Activated T-cell treated with anti-CD3 and anti-CD28 coated beads, Interleukin-2, amount 50 U/mL, for 4 hours (primary cell): ENCODE measurements around the gene ENO3. TPM values are rescaled to one million over a fixed set of nuclear protein-coding genes. Genes with fewer than 3 reads are reported as not detected.

ENCODE experiments used
- ATAC-seq, 2 donors: fragments of 200-7000 bp; cut with Tn5 transposase; one replicate each; pipeline ENCODE4 v1.10.0; 2021
- DNase-seq: peaks from one replicate; pipeline ENCODE4 v3.0.0-alpha.2; 2020
- H3K27me3 Mint-ChIP-seq: one replicate; pipeline ENCODE4 v1.8.0; 2021; ENCODE audit warnings: low read depth, mixed read lengths
- H3K36me3 Mint-ChIP-seq: one replicate; pipeline ENCODE4 v1.8.0; 2022; ENCODE audit warnings: mixed read lengths; ENCODE audit not compliant: insufficient read depth
- H3K4me1 Mint-ChIP-seq: one replicate; pipeline ENCODE4 v1.8.0; 2021; ENCODE audit warnings: low read depth, mixed read lengths
- H3K4me3 Mint-ChIP-seq: one replicate; pipeline ENCODE4 v1.8.0; 2021; ENCODE audit warnings: mild to moderate bottlenecking, moderate library complexity, mixed read lengths
- H3K9me3 Mint-ChIP-seq: one replicate; pipeline ENCODE4 v1.8.0; 2021; ENCODE audit warnings: mixed read lengths
- total RNA-seq, 3 donors: library from RNA; stranded (reverse); gene quantifications; one replicate each; pipeline ENCODE4 v1.2.1, GENCODE V29; 2021

The ENO3 gene
- total RNA-seq, 3 donors from 2014 or later, result 25.8 to 26.9 (median 26.0) TPM

DNA sequence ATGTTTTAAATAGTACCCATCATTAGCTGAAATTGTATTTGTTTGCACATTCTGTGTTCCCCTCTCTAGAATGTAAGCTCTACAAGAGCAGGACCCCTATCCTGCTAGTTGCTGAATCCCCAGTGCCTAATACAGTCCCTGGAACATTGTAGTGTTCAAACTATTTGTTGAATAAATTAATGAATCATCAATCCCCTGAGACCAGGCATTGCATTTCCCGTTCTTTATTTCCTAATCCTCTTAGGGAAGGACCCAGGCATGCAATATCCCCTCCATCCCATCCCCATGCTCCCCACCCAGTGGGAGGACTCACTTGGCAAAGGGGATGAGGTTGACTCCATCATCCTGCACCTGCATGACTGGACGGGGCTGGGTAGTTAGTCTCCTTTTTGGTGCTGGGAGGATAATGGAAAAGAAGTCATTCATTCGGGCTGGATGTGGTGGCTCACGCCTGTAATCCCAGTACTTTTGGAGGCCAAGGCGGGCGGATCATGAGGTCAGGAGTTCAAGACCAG is 43.2 kb downstream of the ENO3 start:
- ATAC-seq, result no peak
- Mint-ChIP-seq H3K4me1 (peaks cover 27% of the 10 kb centered on the region), H3K27me3 (no peaks in the 10 kb centered on the region), H3K9me3 (no peaks in the 10 kb centered on the region), H3K4me3 (no peak overlapping the region), H3K36me3 (peaks cover 4% of the 10 kb centered on the region)
- DNase-seq, result no peak

DNA sequence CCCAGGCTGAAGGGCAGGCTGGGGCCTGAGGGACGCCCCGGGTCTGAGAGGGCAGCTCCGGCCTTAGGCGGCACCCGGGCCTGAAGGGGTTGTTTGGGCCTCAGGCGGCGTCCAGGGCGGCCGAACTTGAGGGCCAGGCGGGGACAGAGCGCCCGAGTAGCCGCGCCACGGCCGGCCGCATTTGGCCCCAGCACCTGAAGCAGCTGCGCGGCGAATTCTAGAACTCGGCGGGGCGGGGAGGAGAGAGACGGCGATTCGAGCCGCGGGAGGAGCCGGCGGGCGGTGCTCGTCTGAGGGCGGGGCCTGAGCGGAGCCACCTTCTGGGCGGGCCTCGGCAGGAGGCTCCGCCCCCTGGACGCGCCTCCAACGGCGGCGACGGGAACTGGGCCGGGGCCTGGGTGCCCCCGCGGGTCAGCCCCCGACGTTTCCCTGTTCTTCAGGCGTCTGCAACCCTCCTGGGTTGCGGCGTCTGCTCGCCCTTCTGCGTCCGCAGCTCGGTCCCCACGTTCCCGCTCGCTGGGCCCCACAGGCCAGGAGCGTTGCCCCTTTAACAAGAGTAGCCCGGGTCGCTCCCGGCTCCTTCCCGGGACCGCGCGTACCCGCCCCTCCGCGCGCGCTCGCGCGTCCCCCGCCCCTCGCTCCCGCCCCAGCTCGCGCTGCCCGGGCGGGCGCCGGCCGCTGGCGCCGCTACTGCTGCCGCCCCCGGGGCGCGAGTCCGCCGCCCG is 46.5 kb downstream of the ENO3 start, which contains the start of the genes INCA1 and KIF1C:
Gene INCA1, minus strand, starts transcription at position 221 of the 725 bp plus-strand sequence. CDS start 3,085 bp downstream, outside the sequence.
Gene KIF1C, plus strand, starts transcription at position 649 of the 725 bp plus-strand sequence. CDS start 2,297 bp downstream, outside the sequence.
- DNase-seq, result peak; percentile 88

DNA sequence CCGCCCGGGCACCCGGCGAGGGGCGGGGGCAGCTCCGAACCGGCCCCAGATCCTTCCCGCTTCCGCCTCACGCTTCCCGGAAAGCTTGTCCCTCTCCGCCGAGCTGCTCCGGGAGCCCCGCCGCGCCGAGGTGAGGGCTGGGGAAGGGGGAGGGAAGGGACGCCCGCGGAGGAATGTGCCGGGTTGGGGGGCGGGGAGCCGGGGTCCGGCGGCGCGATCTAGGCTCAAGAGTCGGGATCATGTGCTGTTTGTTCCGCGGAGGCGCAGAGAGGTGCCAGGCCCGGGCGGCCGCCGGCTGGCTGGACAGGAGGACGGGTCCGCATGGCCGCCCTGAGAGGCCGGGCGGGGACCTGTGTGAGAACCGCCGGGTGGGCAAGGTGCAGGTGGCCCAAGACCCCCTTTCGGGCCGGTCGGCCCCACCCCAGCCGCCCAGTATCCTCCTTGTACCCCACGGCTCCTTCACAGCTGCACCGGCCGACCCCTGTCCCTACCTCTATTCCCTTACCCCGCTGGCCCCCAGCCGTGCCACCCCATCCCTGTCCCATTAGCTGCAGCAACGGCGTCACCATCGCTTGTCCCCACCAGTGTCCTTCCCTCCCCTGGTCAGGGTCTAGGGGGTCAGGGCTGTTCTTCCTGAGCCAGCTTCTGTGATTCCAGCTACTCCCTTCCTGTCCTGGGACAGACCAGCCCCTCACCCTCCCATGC is 47.3 kb downstream of the ENO3 start:
- DNase-seq, result no peak
- Mint-ChIP-seq H3K4me3 (peak overlapping the region; percentile 84), H3K9me3 (no peaks in the 10 kb centered on the region), H3K36me3 (peaks cover 10% of the 10 kb centered on the region), H3K27me3 (no peaks in the 10 kb centered on the region), H3K4me1 (peaks cover 25% of the 10 kb centered on the region)
- ATAC-seq, result peak in 1 of 2 donors; percentile 31

More for the DNA sequence above, 46.5 kb downstream of the ENO3 start, which contains the start of the genes INCA1 and KIF1C:
- peak; percentile 95 for ATAC-seq
- H3K36me3 Mint-ChIP-seq, result peaks cover 10% of the 10 kb centered on the region
- H3K9me3 Mint-ChIP-seq, result no peaks in the 10 kb centered on the region
- peak within 1 kb of the TSS; percentile 84 for H3K4me3 Mint-ChIP-seq
- H3K4me1 Mint-ChIP-seq, result peaks cover 25% of the 10 kb centered on the region
- no peaks in the 10 kb centered on the region for H3K27me3 Mint-ChIP-seq

DNA sequence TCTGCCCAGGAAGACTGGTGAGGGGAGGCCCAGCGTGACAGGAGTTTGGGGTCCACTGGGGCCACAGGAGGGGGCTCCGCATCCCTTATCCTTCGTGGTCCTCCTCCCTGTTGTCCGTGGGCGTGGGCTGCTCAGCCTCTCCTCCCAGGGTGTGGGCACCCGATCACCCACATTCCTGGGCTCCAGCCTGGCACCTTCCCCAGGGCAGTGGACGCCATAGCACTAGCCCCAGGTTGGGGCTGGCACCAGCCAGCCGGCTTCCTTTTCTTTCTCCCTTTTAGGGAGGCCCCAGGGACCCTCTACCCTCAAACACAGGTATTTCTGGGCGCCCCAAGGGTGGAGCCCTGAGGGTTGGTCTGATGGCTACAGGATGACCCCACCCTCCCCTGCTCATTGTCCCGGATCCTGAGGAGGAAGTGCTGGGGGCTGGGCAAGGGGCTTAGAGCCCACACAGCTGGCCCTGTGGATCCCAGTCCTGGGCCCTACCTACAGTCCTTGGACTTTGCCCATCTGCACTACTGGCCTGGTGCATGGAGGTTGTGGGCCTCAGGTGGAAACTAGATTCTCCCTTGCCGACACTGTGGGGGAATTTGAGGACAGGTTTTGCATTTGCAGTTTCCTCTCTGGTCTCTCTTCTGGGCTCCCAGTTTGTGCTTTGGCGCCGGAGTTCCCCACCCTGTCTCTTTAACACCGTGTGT is 48.0 kb downstream of the ENO3 start:
- DNase-seq, result no peak
- H3K4me1 Mint-ChIP-seq, result peaks cover 25% of the 10 kb centered on the region
- H3K36me3 Mint-ChIP-seq, result peaks cover 13% of the 10 kb centered on the region
- no peaks in the 10 kb centered on the region for H3K27me3 Mint-ChIP-seq
- peak overlapping the region; percentile 84 for H3K4me3 Mint-ChIP-seq
- no peaks in the 10 kb centered on the region for H3K9me3 Mint-ChIP-seq
- no peak for ATAC-seq

DNA sequence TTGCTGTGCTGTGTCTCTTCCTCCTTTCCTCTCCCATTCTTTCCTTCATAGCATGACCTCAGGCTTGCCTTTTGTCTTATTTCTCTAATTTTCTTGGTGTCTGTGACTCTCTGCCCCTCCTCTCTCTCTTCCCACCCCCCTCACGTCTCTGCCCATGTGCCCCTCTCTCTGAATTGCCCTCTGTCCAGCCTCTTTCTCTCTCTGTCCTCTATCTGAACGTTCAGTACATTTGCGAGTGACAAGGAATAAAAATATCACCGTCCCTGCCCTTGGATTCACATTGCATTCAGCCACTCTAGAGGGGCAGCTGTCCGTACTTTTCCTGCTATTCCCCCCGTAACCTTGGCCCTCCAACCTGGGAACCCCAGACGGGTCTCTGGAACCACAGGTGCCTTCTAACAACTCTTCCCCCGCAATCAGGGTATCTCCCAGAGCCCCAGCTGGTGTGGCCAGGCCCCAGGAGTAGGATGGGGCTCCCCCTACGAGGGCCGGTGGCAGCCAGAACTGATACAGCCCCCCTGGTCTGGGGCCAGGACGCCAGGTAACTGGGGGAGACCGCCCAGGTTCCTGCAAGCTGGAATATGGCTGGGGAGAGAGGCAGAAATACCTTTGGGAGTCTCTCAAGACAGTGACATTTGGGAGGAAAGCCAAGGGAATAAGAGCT is 48.6 kb downstream of the ENO3 start:
- Mint-ChIP-seq H3K27me3 (no peaks in the 10 kb centered on the region), H3K4me3 (peak overlapping the region; percentile 84), H3K36me3 (peaks cover 18% of the 10 kb centered on the region), H3K4me1 (peaks cover 25% of the 10 kb centered on the region), H3K9me3 (no peaks in the 10 kb centered on the region)
- DNase-seq (no peak), ATAC-seq (no peak)

DNA sequence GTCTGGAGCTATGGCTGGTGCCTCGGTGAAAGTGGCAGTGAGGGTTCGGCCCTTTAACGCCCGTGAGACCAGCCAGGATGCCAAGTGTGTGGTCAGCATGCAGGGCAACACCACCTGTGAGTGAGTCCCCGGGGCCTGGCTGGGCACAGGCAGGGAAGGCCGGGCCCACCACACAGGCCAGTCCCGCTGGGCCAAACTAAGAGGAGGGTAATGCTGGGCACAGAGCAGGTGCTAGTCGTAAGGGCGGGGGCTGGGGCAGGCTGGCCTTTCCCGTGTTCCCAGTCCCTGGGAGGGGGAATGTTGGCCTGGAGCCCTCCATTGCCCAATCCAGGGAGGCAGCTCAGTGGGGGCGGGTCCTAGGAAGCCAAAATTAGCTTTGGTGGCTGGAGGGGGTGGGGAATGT is 49.3 kb downstream of the ENO3 start:
- DNase-seq, result no peak
- Mint-ChIP-seq H3K36me3 (peaks cover 25% of the 10 kb centered on the region), H3K9me3 (no peaks in the 10 kb centered on the region), H3K4me1 (peaks cover 22% of the 10 kb centered on the region), H3K4me3 (no peak overlapping the region), H3K27me3 (no peaks in the 10 kb centered on the region)
- ATAC-seq, result no peak

DNA sequence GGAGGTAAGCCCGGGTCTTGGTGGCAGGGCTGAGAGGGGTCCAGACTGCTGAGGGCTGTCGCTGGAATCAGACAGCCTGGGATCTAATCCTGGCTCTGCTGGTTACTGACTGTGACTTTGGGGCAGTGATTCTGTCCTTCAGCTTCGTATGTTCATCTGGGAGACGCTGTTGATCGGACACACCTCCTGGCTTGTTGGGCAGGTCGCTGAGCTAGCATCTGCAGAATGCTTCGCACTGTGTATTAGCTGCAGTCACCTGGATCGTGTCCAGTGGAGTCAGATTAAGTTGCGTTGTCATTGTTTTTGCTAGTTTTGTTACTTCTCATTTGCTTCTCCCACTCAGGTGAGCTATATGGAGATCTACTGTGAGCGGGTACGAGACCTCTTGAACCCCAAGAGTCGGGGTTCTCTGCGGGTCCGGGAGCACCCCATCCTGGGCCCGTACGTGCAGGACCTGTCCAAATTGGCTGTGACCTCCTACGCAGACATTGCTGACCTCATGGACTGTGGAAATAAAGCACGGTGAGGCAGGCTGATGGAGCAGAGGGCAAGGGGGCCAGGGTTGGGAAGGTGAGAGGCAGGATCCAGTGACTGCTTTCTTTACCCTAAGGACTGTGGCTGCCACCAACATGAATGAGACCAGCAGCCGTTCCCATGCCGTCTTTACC is 51.3 kb downstream of the ENO3 start:
- H3K4me3 Mint-ChIP-seq, result no peak overlapping the region
- peaks cover 36% of the 10 kb centered on the region for H3K36me3 Mint-ChIP-seq
- ATAC-seq (no peak), DNase-seq (no peak)
- H3K9me3 Mint-ChIP-seq, result no peaks in the 10 kb centered on the region
- H3K27me3 Mint-ChIP-seq, result no peaks in the 10 kb centered on the region
- H3K4me1 Mint-ChIP-seq, result peaks cover 16% of the 10 kb centered on the region

DNA sequence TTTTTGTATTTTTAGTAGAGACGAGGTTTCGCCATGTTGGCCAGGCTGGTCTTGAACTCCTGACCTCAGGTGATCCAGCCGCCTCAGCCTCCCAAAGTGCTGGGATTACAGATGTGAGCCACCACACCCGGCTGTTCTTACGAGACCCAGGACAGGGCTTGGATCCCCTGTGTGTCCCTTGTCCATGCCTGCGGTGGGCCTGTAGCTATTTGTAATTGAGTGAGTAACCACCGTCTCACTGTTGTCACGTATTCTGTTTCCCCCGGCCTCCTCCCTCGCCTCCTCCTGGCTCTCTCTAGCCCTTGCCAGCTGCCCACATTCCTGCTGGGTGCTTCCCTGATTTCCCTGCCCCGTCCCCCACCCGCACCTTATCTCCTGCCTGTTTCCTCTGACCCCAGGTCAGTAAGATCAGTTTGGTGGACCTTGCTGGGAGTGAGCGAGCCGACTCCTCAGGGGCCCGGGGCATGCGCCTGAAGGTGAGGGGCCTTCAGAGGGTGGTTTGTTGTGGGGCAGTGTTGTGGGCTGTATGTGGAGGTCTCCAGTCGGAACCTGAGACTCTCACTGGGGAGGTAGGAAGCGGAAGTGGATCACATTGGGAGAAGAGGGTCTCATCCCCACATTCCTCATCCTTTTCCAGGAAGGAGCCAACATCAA is 52.4 kb downstream of the ENO3 start:
- no peak for ATAC-seq
- no peaks in the 10 kb centered on the region for H3K27me3 Mint-ChIP-seq
- H3K4me1 Mint-ChIP-seq, result peaks cover 16% of the 10 kb centered on the region
- no peaks in the 10 kb centered on the region for H3K9me3 Mint-ChIP-seq
- H3K36me3 Mint-ChIP-seq, result peaks cover 47% of the 10 kb centered on the region
- no peak for DNase-seq
- H3K4me3 Mint-ChIP-seq, result no peak overlapping the region

Other genes starting within 250 kb of the ENO3 start
- gene PELP1, start 247.0 kb upstream of the ENO3 start, total RNA-seq, result 100 to 1,000 TPM; 163 to 189 (median 188) TPM
- gene ARRB2, start 240.5 kb upstream of the ENO3 start, total RNA-seq, result 10 to 100 TPM; 89.7 to 99.4 (median 94.7) TPM
- gene MED11, start 219.7 kb upstream of the ENO3 start, total RNA-seq, result 10 to 100 TPM; 19.6 to 21.6 (median 20.6) TPM
- gene ZMYND15, start 211.3 kb upstream of the ENO3 start, total RNA-seq, result under 1 TPM in 1 of 3 donors, not detected in 2; 0.13 TPM
- gene CXCL16, start 211.2 kb upstream of the ENO3 start, total RNA-seq, result 1 to 10 TPM in 2 of 3 donors, under 1 TPM in 1; 0.76 to 1.5 (median 1.3) TPM
- gene TM4SF5, start 179.2 kb upstream of the ENO3 start, total RNA-seq, result not detected
- gene VMO1, start 164.8 kb upstream of the ENO3 start, total RNA-seq, result under 1 TPM in 1 of 3 donors, not detected in 2; 0.33 TPM
- gene GLTPD2, start 162.2 kb upstream of the ENO3 start, total RNA-seq, result not detected
- gene PSMB6, start 155.0 kb upstream of the ENO3 start, total RNA-seq, result 100 to 1,000 TPM; 283 to 292 (median 291) TPM
- gene PLD2, start 144.0 kb upstream of the ENO3 start, total RNA-seq, result 10 to 100 TPM in 1 of 3 donors, 1 to 10 TPM in 2; 6.5 to 12.6 (median 8.9) TPM
- gene MINK1, start 117.8 kb upstream of the ENO3 start, total RNA-seq, result 10 to 100 TPM; 43.3 to 51.5 (median 45.1) TPM
- 1 to 10 TPM; 1.5 to 3.6 (median 2.7) TPM for gene C17orf107, start 51.6 kb upstream of the ENO3 start, total RNA-seq
- gene CHRNE, start 48.0 kb upstream of the ENO3 start, total RNA-seq, result under 1 TPM; 0.18 to 0.71 (median 0.35) TPM
- gene GP1BA, start 18.8 kb upstream of the ENO3 start, total RNA-seq, result under 1 TPM; 0.21 to 0.49 (median 0.25) TPM
- gene SLC25A11, start 11.1 kb upstream of the ENO3 start, total RNA-seq, result 100 to 1,000 TPM in 1 of 3 donors, 10 to 100 TPM in 2; 89.7 to 102 (median 98.1) TPM
- gene RNF167, start 10.9 kb upstream of the ENO3 start, total RNA-seq, result 100 to 1,000 TPM; 121 to 140 (median 129) TPM
- gene PFN1, start 2.6 kb upstream of the ENO3 start, total RNA-seq, result 1,000 to 10,000 TPM; 1,652 to 1,716 (median 1,674) TPM
- 10 to 100 TPM; 47.7 to 67.4 (median 56.9) TPM for gene SPAG7, start 16.7 kb downstream of the ENO3 start, total RNA-seq
- gene CAMTA2, start 36.6 kb downstream of the ENO3 start, total RNA-seq, result 100 to 1,000 TPM in 2 of 3 donors, 10 to 100 TPM in 1; 87.8 to 141 (median 101) TPM
- gene INCA1, start 46.4 kb downstream of the ENO3 start, total RNA-seq, result under 1 TPM in 2 of 3 donors, not detected in 1; 0.16 to 0.30 TPM
- gene KIF1C, start 46.8 kb downstream of the ENO3 start, total RNA-seq, result 10 to 100 TPM; 42.7 to 49.9 (median 49.4) TPM
- gene SLC52A1, start 84.3 kb downstream of the ENO3 start, total RNA-seq, result under 1 TPM in 1 of 3 donors, not detected in 2; 0.08 TPM
- gene ZFP3, start 127.3 kb downstream of the ENO3 start, total RNA-seq, result 1 to 10 TPM; 1.7 to 2.2 (median 1.8) TPM
- 10 to 100 TPM; 18.7 to 25.8 (median 21.3) TPM for gene ZNF232, start 160.8 kb downstream of the ENO3 start, total RNA-seq
- under 1 TPM in 2 of 3 donors, not detected in 1; 0.08 to 0.23 TPM for gene USP6, start 164.9 kb downstream of the ENO3 start, total RNA-seq
- 1 to 10 TPM; 6.5 to 7.6 (median 6.7) TPM for gene ZNF594, start 240.7 kb downstream of the ENO3 start, total RNA-seq